DND-41 (cell line): ENCODE results near the gene CDH16.

Experiments used
- ATAC-seq: fragments of 200-7000 bp; cut with Tn5 transposase; 3 replicates; pipeline ENCODE4 v1.9.1; 2021; ENCODE audit warnings: low read depth; ENCODE audit not compliant: insufficient read depth
- DNase-seq: peaks from one replicate; pipeline ENCODE4 v3.0.0-alpha.2; 2020
- H2AFZ ChIP-seq: 2 replicates; pipeline ENCODE4 v1.6.0; 2012; ENCODE audit warnings: low read depth, low read length
- H3K27ac ChIP-seq: 2 replicates; pipeline ENCODE4 v1.5.1; 2012; ENCODE audit warnings: low read length, inconsistent platforms
- H3K27me3 ChIP-seq: fragments of 200-600 bp; sonication (generic); 2 replicates; pipeline ENCODE4 v1.6.0; 2012; ENCODE audit warnings: low read length, mild to moderate bottlenecking, inconsistent platforms; ENCODE audit not compliant: insufficient read depth, poor library complexity
- H3K36me3 ChIP-seq: 2 replicates; pipeline ENCODE4 v1.5.1; 2012; ENCODE audit warnings: low read length, inconsistent platforms; ENCODE audit not compliant: insufficient read depth
- H3K4me1 ChIP-seq: 2 replicates; pipeline ENCODE4 v1.5.1; 2012; ENCODE audit warnings: mild to moderate bottlenecking, low read length; ENCODE audit not compliant: insufficient read depth
- H3K4me2 ChIP-seq: 2 replicates; pipeline ENCODE4 v1.6.0; 2012; ENCODE audit warnings: mild to moderate bottlenecking, moderate library complexity, low read length, inconsistent platforms; ENCODE audit not compliant: insufficient read depth
- H3K4me3 ChIP-seq, 2 experiments: fragments of 200-600 bp in 1 of 2; shearing (Covaris generic) in 1 of 2; 2 replicates each; pipeline ENCODE4 v1.5.1; 2012 to 2016; ENCODE audit warnings: inconsistent platforms in 2 of 2, low read length in 2 of 2, mild to moderate bottlenecking in 2 of 2, low read depth in 1 of 2, moderate library complexity in 1 of 2
- H3K79me2 ChIP-seq: 2 replicates; pipeline ENCODE4 v1.6.0; 2012; ENCODE audit warnings: low read length, inconsistent platforms; ENCODE audit not compliant: insufficient read depth
- H3K9ac ChIP-seq: 2 replicates; pipeline ENCODE4 v1.6.0; 2012; ENCODE audit warnings: low read depth, mild to moderate bottlenecking, inconsistent platforms, low read length, moderate library complexity
- H3K9me3 ChIP-seq: 2 replicates; pipeline ENCODE4 v1.5.1; 2012; ENCODE audit warnings: low read length, moderate library complexity, mild to moderate bottlenecking, inconsistent platforms; ENCODE audit not compliant: insufficient read depth, severe bottlenecking
- H4K20me1 ChIP-seq: 2 replicates; pipeline ENCODE4 v1.6.0; 2012; ENCODE audit warnings: low read length; ENCODE audit not compliant: insufficient read depth
- EZH2 ChIP-seq: IDR thresholded peaks from 3 replicates; pipeline ENCODE4 v1.6.1; 2012; ENCODE audit warnings: borderline replicate concordance, low read depth, mild to moderate bottlenecking, moderate library complexity, low read length, inconsistent platforms; ENCODE audit not compliant: severe bottlenecking
- TF ChIP-seq, protein P1 (sequence below): IDR thresholded peaks from 2 replicates; pipeline ENCODE4 v1.5.1; 2012; ENCODE audit warnings: borderline replicate concordance, low read length, moderate library complexity, mild to moderate bottlenecking; ENCODE audit not compliant: poor library complexity, severe bottlenecking; ENCODE audit errors: extremely low read depth

CDH16 gene

DNA sequence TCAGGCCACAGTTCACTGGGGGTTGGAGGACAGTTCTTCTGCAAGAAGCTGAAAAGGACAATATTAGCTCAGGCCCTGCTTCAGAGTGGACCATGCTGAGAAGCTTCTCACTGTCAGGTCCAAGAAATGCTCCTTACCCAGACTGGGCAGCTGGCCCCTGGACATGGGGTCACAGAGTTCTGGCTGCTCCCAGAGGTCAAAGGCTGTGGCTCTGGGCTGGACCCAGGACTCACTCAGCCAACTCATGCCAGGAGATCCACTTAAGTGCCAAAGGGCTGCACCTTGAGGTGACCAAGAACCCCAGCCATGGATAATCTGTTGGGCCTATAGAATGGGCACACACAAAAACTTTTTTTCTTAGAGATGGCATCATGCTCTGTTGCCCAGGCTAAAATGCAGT, 20.7 kb upstream of the CDH16 start:
- DNase-seq = no peak
- no peaks in the 10 kb centered on the region for H3K27me3 ChIP-seq
- peaks cover 65% of the 10 kb centered on the region for H3K36me3 ChIP-seq
- H3K79me2 ChIP-seq = peaks cover 29% of the 10 kb centered on the region
- ATAC-seq = no peak
- H4K20me1 ChIP-seq = peaks cover 5% of the 10 kb centered on the region
- H3K4me2 ChIP-seq = no peak overlapping the region
- no peak overlapping the region for H2AFZ ChIP-seq
- no peak overlapping the region for H3K4me3 ChIP-seq
- H3K9me3 ChIP-seq = no peaks in the 10 kb centered on the region
- no peak overlapping the region for H3K9ac ChIP-seq
- no peak overlapping the region for H3K27ac ChIP-seq
- TF ChIP-seq, protein P1, sequence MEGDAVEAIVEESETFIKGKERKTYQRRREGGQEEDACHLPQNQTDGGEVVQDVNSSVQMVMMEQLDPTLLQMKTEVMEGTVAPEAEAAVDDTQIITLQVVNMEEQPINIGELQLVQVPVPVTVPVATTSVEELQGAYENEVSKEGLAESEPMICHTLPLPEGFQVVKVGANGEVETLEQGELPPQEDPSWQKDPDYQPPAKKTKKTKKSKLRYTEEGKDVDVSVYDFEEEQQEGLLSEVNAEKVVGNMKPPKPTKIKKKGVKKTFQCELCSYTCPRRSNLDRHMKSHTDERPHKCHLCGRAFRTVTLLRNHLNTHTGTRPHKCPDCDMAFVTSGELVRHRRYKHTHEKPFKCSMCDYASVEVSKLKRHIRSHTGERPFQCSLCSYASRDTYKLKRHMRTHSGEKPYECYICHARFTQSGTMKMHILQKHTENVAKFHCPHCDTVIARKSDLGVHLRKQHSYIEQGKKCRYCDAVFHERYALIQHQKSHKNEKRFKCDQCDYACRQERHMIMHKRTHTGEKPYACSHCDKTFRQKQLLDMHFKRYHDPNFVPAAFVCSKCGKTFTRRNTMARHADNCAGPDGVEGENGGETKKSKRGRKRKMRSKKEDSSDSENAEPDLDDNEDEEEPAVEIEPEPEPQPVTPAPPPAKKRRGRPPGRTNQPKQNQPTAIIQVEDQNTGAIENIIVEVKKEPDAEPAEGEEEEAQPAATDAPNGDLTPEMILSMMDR = no peak
- TF ChIP-seq EZH2 = no peak
- peaks cover 19% of the 10 kb centered on the region for H3K4me1 ChIP-seq

DNA sequence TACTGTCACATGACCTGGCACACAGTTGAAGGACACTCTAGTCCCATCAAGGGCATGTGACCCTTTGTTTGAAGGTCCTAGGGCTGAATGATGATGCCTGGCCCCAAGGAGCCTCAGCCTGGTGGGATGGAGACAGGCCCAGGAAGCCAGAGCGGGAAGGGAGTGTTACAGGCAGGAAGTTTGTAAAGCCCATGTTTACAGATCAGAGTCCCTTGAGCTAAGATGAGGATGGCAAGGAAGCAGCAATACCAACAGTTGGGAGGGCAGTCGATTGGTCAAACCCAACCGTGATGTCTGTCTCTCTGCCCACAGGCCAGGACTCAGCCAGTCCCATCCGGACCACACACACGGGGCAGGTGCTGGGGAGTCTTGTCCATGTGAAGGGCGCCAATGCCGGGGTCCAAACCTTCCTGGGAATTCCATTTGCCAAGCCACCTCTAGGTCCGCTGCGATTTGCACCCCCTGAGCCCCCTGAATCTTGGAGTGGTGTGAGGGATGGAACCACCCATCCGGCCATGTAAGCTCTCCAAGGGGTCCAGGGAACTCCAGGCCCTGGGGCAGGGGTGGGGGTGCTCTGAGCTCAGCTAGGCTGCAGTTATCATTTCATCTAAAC, 19.1 kb upstream of the CDH16 start:
- H4K20me1 ChIP-seq = peaks cover 14% of the 10 kb centered on the region
- H2AFZ ChIP-seq = no peak overlapping the region
- H3K4me3 ChIP-seq = no peak overlapping the region
- DNase-seq = no peak
- TF ChIP-seq EZH2 = no peak
- TF ChIP-seq, protein P1 = no peak
- H3K9me3 ChIP-seq = no peaks in the 10 kb centered on the region
- H3K9ac ChIP-seq = no peak overlapping the region
- H3K4me1 ChIP-seq = peaks cover 29% of the 10 kb centered on the region
- 0 out of 2 replicates have a peak overlapping the region, but pooled peaks have one; percentile 12 for H3K4me2 ChIP-seq
- no peaks in the 10 kb centered on the region for H3K27me3 ChIP-seq
- no peak for ATAC-seq
- H3K36me3 ChIP-seq = peaks cover 54% of the 10 kb centered on the region
- no peak overlapping the region for H3K27ac ChIP-seq
- peaks cover 44% of the 10 kb centered on the region for H3K79me2 ChIP-seq

DNA sequence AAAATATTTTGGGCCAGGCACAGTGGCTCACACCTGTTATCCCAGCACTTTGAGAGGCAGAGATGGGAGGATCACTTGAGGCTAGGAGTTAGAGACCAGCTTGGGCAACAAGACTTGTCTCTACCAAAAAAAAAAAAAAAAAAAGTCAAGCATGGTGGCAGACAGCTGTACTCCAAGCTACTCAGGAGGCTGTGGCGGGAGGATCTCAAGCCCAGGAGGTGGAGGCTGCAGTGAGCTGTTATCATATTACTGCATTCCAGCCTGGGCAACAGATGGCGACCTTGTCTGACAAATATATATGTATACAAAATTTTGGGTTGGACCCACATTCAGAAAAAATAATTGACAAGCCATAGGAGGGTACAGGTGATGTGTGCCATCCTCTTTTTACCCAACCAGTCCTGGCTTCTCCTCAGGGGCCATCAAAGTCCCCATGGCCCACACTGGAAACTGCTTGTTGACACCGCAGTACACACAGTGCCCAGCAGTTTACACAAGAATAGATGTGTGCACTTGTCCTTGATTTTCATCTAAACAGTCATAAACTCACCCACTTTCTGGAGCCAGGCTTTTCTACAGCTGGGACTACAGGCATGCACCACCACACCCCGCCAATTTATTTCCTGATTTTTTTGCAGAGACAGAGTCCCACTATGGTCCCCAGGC, 18.3 kb upstream of the CDH16 start:
- TF ChIP-seq, protein P1 = peak; percentile 12
- TF ChIP-seq EZH2 = no peak

More for the DNA sequence above, 18.3 kb upstream of the CDH16 start:
- no peak for ATAC-seq
- Histone ChIP-seq H4K20me1 (peaks cover 18% of the 10 kb centered on the region), H3K4me1 (peaks cover 37% of the 10 kb centered on the region), H3K27me3 (no peaks in the 10 kb centered on the region), H3K4me2 (0 out of 2 replicates have a peak overlapping the region, but pooled peaks have one; percentile 97), H3K36me3 (peaks cover 54% of the 10 kb centered on the region), H3K4me3 (no peak overlapping the region), H3K27ac (no peak overlapping the region), H2AFZ (no peak overlapping the region), H3K79me2 (peaks cover 49% of the 10 kb centered on the region), H3K9ac (no peak overlapping the region), H3K9me3 (no peaks in the 10 kb centered on the region)
- no peak for DNase-seq
